ENCODE results near the gene IRF2BP2. TPM values are rescaled to one million over a fixed set of nuclear protein-coding genes. Genes with fewer than 3 reads are reported as not detected.
A peak's percentile ranks its signal among the peaks of the same experiment; 100 is the strongest.

Gene IRF2BP2
- total and polyA plus RNA-seq, 2 experiments from 2014 or later: 68.2 to 135 TPM

GRCh38 chr1:234608911-234609690 lies 877 bp downstream of the IRF2BP2 start:
- peaks cover 47% of the 10 kb centered on the region for H3K79me2 ChIP-seq
- no peaks in the 10 kb centered on the region for H3K27me3 ChIP-seq
- no peak overlapping the region for H2AFZ ChIP-seq
- H3K4me2 ChIP-seq: peak overlapping the region; percentile 83
- 3% methylated on average over 43 of the region's 121 CpGs for WGBS (ENCODE audit: low lambda C conversion rate, missing lambda C conversion rate)
- H3K36me3 ChIP-seq (replicated peaks; ENCODE audit: insufficient read depth, low read depth): peaks cover 7% of the 10 kb centered on the region
- peak; percentile 76 for DNase-seq (ENCODE audit: low spot score)
- peak overlapping the region; percentile 91 for H3K4me3 ChIP-seq
- no peaks in the 10 kb centered on the region for H3K9me2 ChIP-seq (replicated peaks; ENCODE audit: insufficient read depth)
- H4K20me1 ChIP-seq (ENCODE audit: insufficient read depth, poor library complexity, severe bottlenecking): peaks cover 27% of the 10 kb centered on the region
- peaks cover 26% of the 10 kb centered on the region for H3K4me1 ChIP-seq (ENCODE audit: insufficient read depth)
- TF ChIP-seq EZH2phosphoT487 (IDR thresholded peaks at IDR 0.05; ENCODE audit: low read depth, severe bottlenecking, unreplicated experiment) (no peak), CTCF (IDR thresholded peaks at IDR 0.05; ENCODE audit: poor library complexity) (no peak), EZH2 (IDR thresholded peaks at IDR 0.05; ENCODE audit: borderline replicate concordance) (no peak)
- H3K9me3 ChIP-seq (ENCODE audit: low read depth): no peaks in the 10 kb centered on the region
- H3K27ac ChIP-seq: peak overlapping the region; percentile 99

GRCh38 chr1:234608025-234608910 lies 1.7 kb downstream of the IRF2BP2 start:
- Histone ChIP-seq H3K4me2 (peak overlapping the region; percentile 83), H3K27ac (peak overlapping the region; percentile 99), H3K27me3 (no peaks in the 10 kb centered on the region), H2AFZ (no peak overlapping the region), H3K9me2 (replicated peaks; ENCODE audit: insufficient read depth) (no peaks in the 10 kb centered on the region), H3K4me3 (peak overlapping the region; percentile 91), H3K36me3 (replicated peaks; ENCODE audit: insufficient read depth, low read depth) (peaks cover 7% of the 10 kb centered on the region), H3K79me2 (peaks cover 56% of the 10 kb centered on the region), H3K4me1 (ENCODE audit: insufficient read depth) (peaks cover 22% of the 10 kb centered on the region), H4K20me1 (ENCODE audit: insufficient read depth, poor library complexity, severe bottlenecking) (peaks cover 27% of the 10 kb centered on the region), H3K9me3 (ENCODE audit: low read depth) (no peaks in the 10 kb centered on the region)
- peak; percentile 87 for DNase-seq (ENCODE audit: low spot score)
- 3% methylated on average over 63 of the region's 68 CpGs for WGBS (ENCODE audit: low lambda C conversion rate, missing lambda C conversion rate)
- TF ChIP-seq EZH2 (IDR thresholded peaks at IDR 0.05; ENCODE audit: borderline replicate concordance) (no peak), CTCF (IDR thresholded peaks at IDR 0.05; ENCODE audit: poor library complexity) (no peak), EZH2phosphoT487 (IDR thresholded peaks at IDR 0.05; ENCODE audit: low read depth, severe bottlenecking, unreplicated experiment) (no peak)

GRCh38 chr1:234607109-234608024 lies 2.6 kb downstream of the IRF2BP2 start:
- Histone ChIP-seq H2AFZ (no peak overlapping the region), H3K9me2 (replicated peaks; ENCODE audit: insufficient read depth) (no peaks in the 10 kb centered on the region), H3K4me1 (ENCODE audit: insufficient read depth) (peaks cover 23% of the 10 kb centered on the region), H3K27me3 (no peaks in the 10 kb centered on the region), H3K36me3 (replicated peaks; ENCODE audit: insufficient read depth, low read depth) (peaks cover 7% of the 10 kb centered on the region), H3K4me3 (peak overlapping the region; percentile 91), H3K79me2 (peaks cover 61% of the 10 kb centered on the region), H3K27ac (peak overlapping the region; percentile 99), H3K9me3 (ENCODE audit: low read depth) (no peaks in the 10 kb centered on the region), H4K20me1 (ENCODE audit: insufficient read depth, poor library complexity, severe bottlenecking) (peaks cover 27% of the 10 kb centered on the region), H3K4me2 (peak overlapping the region; percentile 83)
- 13% methylated on average over 22 of the region's 22 CpGs for WGBS (ENCODE audit: low lambda C conversion rate, missing lambda C conversion rate)
- no peak for DNase-seq (ENCODE audit: low spot score)
- TF ChIP-seq EZH2phosphoT487 (IDR thresholded peaks at IDR 0.05; ENCODE audit: low read depth, severe bottlenecking, unreplicated experiment): no peak
- no peak for TF ChIP-seq EZH2 (IDR thresholded peaks at IDR 0.05; ENCODE audit: borderline replicate concordance)
- no peak for TF ChIP-seq CTCF (IDR thresholded peaks at IDR 0.05; ENCODE audit: poor library complexity)
